ENCODE data around the gene SLC26A2. TPM values are rescaled to one million over a fixed set of nuclear protein-coding genes. Genes with fewer than 3 reads are reported as not detected.

SLC26A2 gene
- total RNA-seq, 1 experiment from 2014 or later, result 10.8 TPM

GRCh38 chr5:149917073-149917676 lies 43.4 kb upstream of the SLC26A2 start:
- no peak overlapping the region for H3K4me2 ChIP-seq (ENCODE audit: low read length)

GRCh38 chr5:149921597-149921996 lies 39.0 kb upstream of the SLC26A2 start:
- Histone ChIP-seq H2AFZ (ENCODE audit: low read length) (no peak overlapping the region), H3K36me3 (ENCODE audit: low read depth, low read length) (no peaks in the 10 kb centered on the region), H4K20me1 (ENCODE audit: low read length) (no peaks in the 10 kb centered on the region), H3F3A (ENCODE audit: low read length, unreplicated experiment) (no peaks in the 10 kb centered on the region), H3K27ac (ENCODE audit: low read length) (no peak overlapping the region), H3K4me1 (ENCODE audit: insufficient read depth, low read length) (no peaks in the 10 kb centered on the region), H3K4me3 (ENCODE audit: low read length) (no peak overlapping the region), H3K4me2 (ENCODE audit: low read length) (no peak overlapping the region), H3K79me2 (ENCODE audit: low read length) (no peaks in the 10 kb centered on the region), H3K9me2 (replicated peaks; ENCODE audit: low read length) (no peaks in the 10 kb centered on the region), H3K27me3 (ENCODE audit: low read length) (no peaks in the 10 kb centered on the region), H3K9ac (ENCODE audit: low read length) (no peak overlapping the region), H3K9me3 (ENCODE audit: low read length) (no peaks in the 10 kb centered on the region)
- no peak for DNase-seq
- POLR2A ChIA-PET (ENCODE audit: unreplicated experiment), result no interaction called here
- ATAC-seq, result no peak
- intact Hi-C loops (cut with micrococcal nuclease), result no loop called here
- TF ChIP-seq EZH2 (IDR thresholded peaks at IDR 0.05; ENCODE audit: low read length, unreplicated experiment) (no peak), EZH2phosphoT487 (IDR thresholded peaks at IDR 0.05; ENCODE audit: borderline replicate concordance, low read length) (no peak), CTCF (conservative IDR thresholded peaks at IDR 0.05; ENCODE audit: low read depth, low read length) (no peak)
- CTCF ChIA-PET, result no interaction called here
- no TSS peak for BruUV-seq (replicated peaks)

More at GRCh38 chr5:149917073-149917676, 43.4 kb upstream of the SLC26A2 start:
- H3K9me2 ChIP-seq (replicated peaks; ENCODE audit: low read length), result no peaks in the 10 kb centered on the region
- TF ChIP-seq EZH2 (IDR thresholded peaks at IDR 0.05; ENCODE audit: low read length, unreplicated experiment), result no peak
- TF ChIP-seq CTCF (conservative IDR thresholded peaks at IDR 0.05; ENCODE audit: low read depth, low read length), result no peak
- no peak for TF ChIP-seq EZH2phosphoT487 (IDR thresholded peaks at IDR 0.05; ENCODE audit: borderline replicate concordance, low read length)
- ChIA-PET POLR2A (ENCODE audit: unreplicated experiment) (no interaction called here), CTCF (interaction anchor here (0.7 kb wide), 2 partner anchors 10 to 682 kb away, joined by 3 to 7 read pairs; no protein-coding TSS in a partner anchor)
- ATAC-seq (no peak; the same call in 1 of the 2 replicates), DNase-seq (no peak)
- intact Hi-C loops (cut with micrococcal nuclease), result no loop called here
- H3K79me2 ChIP-seq (ENCODE audit: low read length), result no peaks in the 10 kb centered on the region
- no peak overlapping the region for H2AFZ ChIP-seq (ENCODE audit: low read length)
- H3K27ac ChIP-seq (ENCODE audit: low read length), result no peak overlapping the region
- H3K4me1 ChIP-seq (ENCODE audit: insufficient read depth, low read length), result 0 out of 2 replicates have a peak, but pooled peaks cover 5% of the 10 kb centered on the region
- no peak overlapping the region for H3K4me3 ChIP-seq (ENCODE audit: low read length)
- no peaks in the 10 kb centered on the region for H3K27me3 ChIP-seq (ENCODE audit: low read length)
- no TSS peak for BruUV-seq (replicated peaks)
- no peaks in the 10 kb centered on the region for H3K9me3 ChIP-seq (ENCODE audit: low read length)
- H3F3A ChIP-seq (ENCODE audit: low read length, unreplicated experiment), result no peaks in the 10 kb centered on the region
- H3K9ac ChIP-seq (ENCODE audit: low read length), result no peak overlapping the region
- H4K20me1 ChIP-seq (ENCODE audit: low read length), result no peaks in the 10 kb centered on the region
- no peaks in the 10 kb centered on the region for H3K36me3 ChIP-seq (ENCODE audit: low read depth, low read length)

DNA sequence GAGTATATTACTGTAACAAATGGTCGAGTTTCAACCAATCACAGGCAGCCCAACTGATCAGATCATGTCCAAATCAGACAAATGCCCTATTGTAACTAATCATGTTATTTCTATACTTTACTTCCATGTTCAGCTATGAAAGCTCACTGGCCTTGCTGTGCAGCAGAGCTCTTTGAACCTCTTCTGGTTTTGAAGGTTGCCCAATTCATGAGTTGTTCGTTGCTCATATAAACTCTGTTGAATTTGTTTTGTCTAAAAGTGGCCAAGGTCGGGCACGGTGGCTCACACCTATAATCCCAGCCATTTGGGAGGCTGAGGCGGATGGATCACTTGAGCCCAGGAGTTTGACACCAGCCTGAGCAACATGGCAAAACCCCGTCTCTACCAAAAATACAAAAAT lies 37.6 kb upstream of the SLC26A2 start:
- Histone ChIP-seq H3K9me3 (ENCODE audit: low read length) (no peaks in the 10 kb centered on the region), H3K4me2 (ENCODE audit: low read length) (no peak overlapping the region), H3K4me3 (ENCODE audit: low read length) (no peak overlapping the region), H3K79me2 (ENCODE audit: low read length) (no peaks in the 10 kb centered on the region), H3K9me2 (replicated peaks; ENCODE audit: low read length) (no peaks in the 10 kb centered on the region), H3K27me3 (ENCODE audit: low read length) (no peaks in the 10 kb centered on the region), H4K20me1 (ENCODE audit: low read length) (no peaks in the 10 kb centered on the region), H3K9ac (ENCODE audit: low read length) (no peak overlapping the region), H3F3A (ENCODE audit: low read length, unreplicated experiment) (no peaks in the 10 kb centered on the region), H3K36me3 (ENCODE audit: low read depth, low read length) (no peaks in the 10 kb centered on the region), H3K27ac (ENCODE audit: low read length) (no peak overlapping the region), H3K4me1 (ENCODE audit: insufficient read depth, low read length) (no peaks in the 10 kb centered on the region), H2AFZ (ENCODE audit: low read length) (no peak overlapping the region)
- intact Hi-C loops (cut with micrococcal nuclease), result no loop called here
- POLR2A ChIA-PET (ENCODE audit: unreplicated experiment), result no interaction called here
- ATAC-seq, result no peak
- CTCF ChIA-PET, result no interaction called here
- no peak for DNase-seq
- TF ChIP-seq EZH2phosphoT487 (IDR thresholded peaks at IDR 0.05; ENCODE audit: borderline replicate concordance, low read length) (no peak), CTCF (conservative IDR thresholded peaks at IDR 0.05; ENCODE audit: low read depth, low read length) (no peak), EZH2 (IDR thresholded peaks at IDR 0.05; ENCODE audit: low read length, unreplicated experiment) (no peak)
- BruUV-seq (replicated peaks), result no TSS peak

All from PC-3 (cell line).